Kidney (tissue), 14 donors: Measurements from ENCODE around the gene ABHD11. TPM values are rescaled to one million over a fixed set of nuclear protein-coding genes. Genes with fewer than 3 reads are reported as not detected.

Source experiments
- DNase-seq, 5 donors: peaks; one replicate each; pipeline ENCODE4 v3.0.0-alpha.2; 2013 to 2020
- FAIRE-seq: peaks from 2 replicates; lab custom pipeline; 2012; peaks lifted over from hg19 to GRCh38; lab: Jason Lieb, UNC
- H3K27ac ChIP-seq, 2 donors: one replicate each; pipeline ENCODE4 v1.7.0; 2013; ENCODE audit warnings: low read depth in 2 of 2, low read length in 2 of 2, inconsistent platforms in 1 of 2
- H3K27me3 ChIP-seq: one replicate; pipeline ENCODE4 v1.7.1; 2013; ENCODE audit warnings: low read length, inconsistent platforms; ENCODE audit not compliant: control insufficient read depth, insufficient read depth
- H3K36me3 ChIP-seq, 3 donors: one replicate each; pipeline versions ENCODE4 v1.7.0 to v1.7.1; 2013; ENCODE audit warnings: low read length in 3 of 3, control low read depth in 1 of 3, inconsistent platforms in 1 of 3; ENCODE audit not compliant: insufficient read depth in 3 of 3, control insufficient read depth in 2 of 3
- H3K4me1 ChIP-seq, 3 donors: one replicate each; pipeline versions ENCODE4 v1.7.0 to v1.7.1; 2013; ENCODE audit warnings: low read length in 3 of 3, inconsistent platforms in 1 of 3, low read depth in 1 of 3; ENCODE audit not compliant: control insufficient read depth in 2 of 3, insufficient read depth in 2 of 3
- H3K4me3 ChIP-seq, 3 donors: one replicate each; pipeline versions ENCODE4 v1.7.0 to v1.8.1; 2013; ENCODE audit warnings: low read length in 3 of 3, control low read depth in 1 of 3, inconsistent platforms in 1 of 3
- H3K9ac ChIP-seq, 3 donors: one replicate each; pipeline versions ENCODE4 v1.7.0 to v1.7.1; 2013; ENCODE audit warnings: low read length in 3 of 3, control low read depth in 1 of 3, inconsistent platforms in 1 of 3
- H3K9me3 ChIP-seq, 3 donors: one replicate each; pipeline versions ENCODE4 v1.7.0 to v1.7.1; 2013; ENCODE audit warnings: low read length in 3 of 3, control low read depth in 1 of 3, inconsistent platforms in 1 of 3; ENCODE audit not compliant: control insufficient read depth in 2 of 3, insufficient read depth in 1 of 3
- CTCF ChIP-seq: IDR thresholded peaks from 3 replicates; pipeline ENCODE4 v1.5.1; 2012; ENCODE audit warnings: mild to moderate bottlenecking, moderate library complexity, borderline replicate concordance; ENCODE audit not compliant: insufficient read depth; ENCODE audit errors: extremely low read depth
- intact Hi-C: fragments of 100-400 bp; cut with DNase I; formaldehyde crosslinking; loops from one replicate; pipeline ENCODE4 v1.11.1; 2022
- polyA plus RNA-seq: library from polyadenylated mRNA; stranded (reverse); fragments of 350-450 nt; fragmentation: Illumina TruSeq; extraction: RNeasy Lipid Tissue Mini Kit (QIAGEN cat#74804); gene quantifications from one replicate; pipeline ENCODE4 v1.2.3, GENCODE V29; 2014; ENCODE audit warnings: low read depth, low replicate concordance; ENCODE audit not compliant: insufficient read depth
- total RNA-seq: library from RNA; stranded (reverse); fragmentation: NEBNext Ultra II Directional; extraction: Animal tissue kit (Norgen Biotek cat#: 25700); gene quantifications from one replicate; pipeline ENCODE4 v1.2.1, GENCODE V29; 2021
- donor health status: control.
- donor health status: control.
- donor health status: control.
- donor health status: control.
- donor health status: control.
- donor health status: DM: yes; HTN: yes; CAD: no.
- donor health status: Normal renal cell carcinoma (clear cell type).

The ABHD11 gene
- total and polyA plus RNA-seq, 2 donors from 2014 or later, result 55.3 to 95.7 TPM

- Histone ChIP-seq H3K9me3 (no peaks in the 10 kb centered on the region), H3K27ac (peak overlapping the region; percentile 60 to 79), H3K9ac (no peak overlapping the region), H3K4me1 (peaks cover 0 to 12% (median 0%) of the 10 kb centered on the region in 3 donors), H3K27me3 (no peaks in the 10 kb centered on the region), H3K36me3 (peaks cover 0 to 6% (median 5%) of the 10 kb centered on the region in 3 donors), H3K4me3 (peak overlapping the region in 1 of 3 donors; percentile 10)
- intact Hi-C loops, result no loop called here
- DNase-seq (peak; percentile 55 to 90 (median 68)), FAIRE-seq (no peak)
- peak; percentile 76 for TF ChIP-seq CTCF
Measured at GRCh38 chr7:73734619-73735527, 3.7 kb downstream of the ABHD11 start.

GRCh38 chr7:73732397-73732796, 6.2 kb downstream of the ABHD11 start:
- Histone ChIP-seq H3K27ac (no peak overlapping the region), H3K4me3 (no peak overlapping the region), H3K9ac (no peak overlapping the region), H3K36me3 (peaks cover 0 to 5% (median 3%) of the 10 kb centered on the region in 3 donors), H3K4me1 (peaks cover 0 to 7% (median 0%) of the 10 kb centered on the region in 3 donors), H3K9me3 (no peaks in the 10 kb centered on the region), H3K27me3 (no peaks in the 10 kb centered on the region)
- FAIRE-seq (no peak), DNase-seq (no peak)
- no peak for TF ChIP-seq CTCF
- intact Hi-C loops, result no loop called here

GRCh38 chr7:73730485-73730884, 8.1 kb downstream of the ABHD11 start:
- FAIRE-seq (no peak), DNase-seq (no peak)
- peaks cover 0 to 1% (median 0%) of the 10 kb centered on the region in 3 donors for H3K9me3 ChIP-seq
- intact Hi-C loops, result no loop called here
- no peak overlapping the region for H3K27ac ChIP-seq
- H3K4me1 ChIP-seq, result peaks cover 0 to 4% (median 0%) of the 10 kb centered on the region in 3 donors
- H3K36me3 ChIP-seq, result no peaks in the 10 kb centered on the region
- TF ChIP-seq CTCF, result no peak
- no peak overlapping the region for H3K4me3 ChIP-seq
- H3K27me3 ChIP-seq, result no peaks in the 10 kb centered on the region
- no peak overlapping the region for H3K9ac ChIP-seq
